Measurements from ENCODE around the gene RNF44.
"Not testable (repeated sequence)": the region's sequence is repeated elsewhere in the genome, so short reads cannot be mapped to it uniquely, and the experiment has no call there.

Gene RNF44

GRCh38 chr5:176519810-176520720 lies 17.1 kb downstream of the RNF44 start:
- DNase-seq (ENCODE audit: low read depth), result no peak

GRCh38 chr5:176517053-176517661 lies 20.0 kb downstream of the RNF44 start:
- DNase-seq (ENCODE audit: low read depth), result no peak

GRCh38 chr5:176515396-176515795 lies 21.8 kb downstream of the RNF44 start:
- DNase-seq (ENCODE audit: low read depth), result no peak

- no peak for DNase-seq (ENCODE audit: low read depth)
These were observed 22.8 kb downstream of the RNF44 start for GRCh38 chr5:176514244-176514950.

- DNase-seq (ENCODE audit: low read depth), result no peak
These were observed 23.4 kb downstream of the RNF44 start for GRCh38 chr5:176513788-176514187.

GRCh38 chr5:176508603-176509002 lies 28.6 kb downstream of the RNF44 start:
- no peak for DNase-seq (ENCODE audit: low read depth)

GRCh38 chr5:176507911-176508310 lies 29.3 kb downstream of the RNF44 start:
- DNase-seq (ENCODE audit: low read depth), result no peak

GRCh38 chr5:176503496-176503895 lies 33.7 kb downstream of the RNF44 start:
- no peak for DNase-seq (ENCODE audit: low read depth)

- no peak for DNase-seq (ENCODE audit: low read depth)
These were observed 35.9 kb downstream of the RNF44 start for GRCh38 chr5:176501333-176501732.

- no peak for DNase-seq (ENCODE audit: low read depth)
These were observed 36.7 kb downstream of the RNF44 start for GRCh38 chr5:176500511-176500910.

- no peak for DNase-seq (ENCODE audit: low read depth)
These were observed 37.9 kb downstream of the RNF44 start for GRCh38 chr5:176499273-176499672.

GRCh38 chr5:176497852-176498251 lies 39.4 kb downstream of the RNF44 start:
- DNase-seq (ENCODE audit: low read depth), result no peak

- DNase-seq (ENCODE audit: low read depth), result no peak
These were observed 44.8 kb downstream of the RNF44 start for GRCh38 chr5:176492431-176492830.

- no peak for DNase-seq (ENCODE audit: low read depth)
These were observed 45.3 kb downstream of the RNF44 start for GRCh38 chr5:176491901-176492300.

- DNase-seq (ENCODE audit: low read depth), result no peak
These were observed 46.1 kb downstream of the RNF44 start for GRCh38 chr5:176491101-176491502.

GRCh38 chr5:176490301-176490700 lies 46.9 kb downstream of the RNF44 start:
- DNase-seq (ENCODE audit: low read depth), result no peak

- no peak for DNase-seq (ENCODE audit: low read depth)
These were observed 48.1 kb downstream of the RNF44 start for GRCh38 chr5:176489077-176489476.

- DNase-seq (ENCODE audit: low read depth), result not testable (repeated sequence)
These were observed 50.0 kb downstream of the RNF44 start for GRCh38 chr5:176487160-176487559.

GRCh38 chr5:176486189-176486757 lies 50.9 kb downstream of the RNF44 start:
- no peak for DNase-seq (ENCODE audit: low read depth)

- DNase-seq (ENCODE audit: low read depth), result no peak
These were observed 52.0 kb downstream of the RNF44 start for GRCh38 chr5:176485176-176485575.

GRCh38 chr5:176481711-176482110 lies 55.5 kb downstream of the RNF44 start:
- no peak for DNase-seq (ENCODE audit: low read depth)
